GM19372 (cell line): ENCODE data around the gene ZNF618.

Source experiments
- ATAC-seq: cut with Tn5 transposase; IDR thresholded peaks from one replicate; pipeline ENCODE4 v1.9.1; 2021; ENCODE audit warnings: mild to moderate bottlenecking, low read depth, moderate library complexity; ENCODE audit not compliant: unreplicated experiment

The ZNF618 gene

DNA sequence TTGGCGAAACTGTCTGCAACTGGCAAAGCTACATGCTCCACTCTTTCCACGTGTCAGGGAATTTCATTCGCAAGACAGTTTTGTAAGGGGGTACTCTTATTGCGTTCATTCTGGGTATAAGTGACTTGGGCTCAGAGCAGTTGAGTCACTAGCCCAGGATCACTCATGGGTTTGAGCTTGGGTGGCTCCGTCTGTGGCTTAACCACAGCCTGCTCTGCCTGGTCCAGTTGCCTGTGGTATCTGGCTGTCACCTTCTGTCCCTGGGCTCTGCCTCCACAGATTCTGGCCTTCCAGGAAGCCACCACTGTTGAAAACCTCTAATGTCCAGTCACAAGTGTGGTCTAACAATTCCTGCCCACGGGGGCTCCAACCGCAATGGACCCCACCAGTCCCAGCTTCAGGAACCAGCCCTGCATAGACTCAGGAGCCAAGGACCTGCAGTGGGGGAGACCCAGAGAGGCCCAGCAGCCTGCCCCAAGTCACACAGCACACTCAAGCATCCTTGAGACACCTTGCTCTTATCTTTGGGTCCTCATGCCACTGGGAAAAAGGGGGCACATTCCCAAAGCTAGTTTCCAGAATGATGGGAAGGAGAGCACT, 212.6 kb downstream of the ZNF618 start:
- ATAC-seq = no peak

DNA sequence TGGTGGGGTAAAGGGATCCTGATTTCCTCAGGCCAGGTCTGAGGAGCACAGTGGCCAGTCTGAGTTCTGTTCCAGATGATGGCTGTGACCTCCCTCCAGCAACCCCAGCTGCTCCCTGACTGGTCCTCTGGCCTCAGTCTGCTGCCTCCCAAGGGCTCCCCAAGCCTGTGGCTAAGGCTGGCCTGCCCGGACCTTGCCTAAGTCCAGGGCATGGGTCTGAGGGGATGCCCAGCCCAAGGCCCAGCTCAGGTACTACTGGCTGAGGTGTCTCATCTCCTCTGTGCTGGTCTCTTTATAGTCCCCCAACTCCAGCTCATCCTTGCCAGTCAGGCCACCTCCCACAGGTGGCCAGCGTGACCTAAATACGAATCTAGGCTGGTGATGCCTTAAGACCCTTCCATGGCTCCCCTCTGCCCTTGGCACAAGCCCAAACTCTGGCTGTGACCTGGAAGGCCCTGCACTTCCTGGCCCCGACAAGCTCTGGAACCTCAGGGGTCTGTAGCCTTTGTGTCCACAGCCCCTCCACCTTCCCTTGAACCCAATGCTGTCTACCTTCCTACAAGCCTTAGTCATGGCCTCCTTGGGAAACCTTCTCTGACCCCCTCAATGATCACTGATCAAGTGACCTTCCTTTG, 213.2 kb downstream of the ZNF618 start:
- no peak for ATAC-seq

GRCh38 chr9:114090798-114091197, 214.7 kb downstream of the ZNF618 start:
- no peak for ATAC-seq

DNA sequence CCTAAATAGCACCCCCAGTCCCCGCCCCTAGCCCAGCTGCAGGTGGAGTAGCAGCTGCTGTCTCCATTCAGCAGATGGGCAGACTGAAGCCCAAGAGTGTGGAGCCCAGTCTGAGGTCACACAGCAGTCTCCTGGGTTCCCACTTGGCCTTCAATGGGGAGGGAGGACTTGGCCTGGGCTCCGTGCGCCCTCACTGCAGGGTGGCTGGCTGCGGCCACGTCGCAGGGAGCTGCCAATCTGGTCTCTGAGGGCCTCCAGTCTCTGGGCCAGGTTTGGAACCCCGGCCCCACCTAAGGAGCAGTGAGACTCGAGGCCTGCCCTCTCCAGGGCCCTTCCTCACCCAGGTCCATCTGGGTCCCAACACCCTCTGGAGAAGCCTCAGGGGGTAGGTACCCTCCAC, 215.6 kb downstream of the ZNF618 start:
- no peak for ATAC-seq

DNA sequence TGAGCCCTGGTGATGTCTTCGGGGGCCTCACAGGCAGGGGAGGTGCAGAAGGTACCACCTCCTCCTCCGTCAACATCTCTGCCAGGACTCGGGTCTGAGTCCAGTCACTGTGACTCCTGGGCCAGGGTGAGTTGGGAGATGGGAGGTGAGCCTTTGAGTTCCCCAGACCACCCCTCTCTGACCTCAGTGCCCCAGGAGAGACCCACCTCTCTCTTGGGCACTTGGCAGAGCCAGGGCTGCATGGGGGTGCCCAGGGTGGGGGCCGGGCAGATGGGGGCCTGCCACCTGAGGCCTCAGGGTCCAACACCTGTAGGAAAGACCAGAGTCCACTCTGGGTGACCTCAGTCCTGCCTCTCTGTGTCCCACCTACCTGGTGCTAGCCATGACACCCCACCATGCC, 216.2 kb downstream of the ZNF618 start:
- no peak for ATAC-seq

DNA sequence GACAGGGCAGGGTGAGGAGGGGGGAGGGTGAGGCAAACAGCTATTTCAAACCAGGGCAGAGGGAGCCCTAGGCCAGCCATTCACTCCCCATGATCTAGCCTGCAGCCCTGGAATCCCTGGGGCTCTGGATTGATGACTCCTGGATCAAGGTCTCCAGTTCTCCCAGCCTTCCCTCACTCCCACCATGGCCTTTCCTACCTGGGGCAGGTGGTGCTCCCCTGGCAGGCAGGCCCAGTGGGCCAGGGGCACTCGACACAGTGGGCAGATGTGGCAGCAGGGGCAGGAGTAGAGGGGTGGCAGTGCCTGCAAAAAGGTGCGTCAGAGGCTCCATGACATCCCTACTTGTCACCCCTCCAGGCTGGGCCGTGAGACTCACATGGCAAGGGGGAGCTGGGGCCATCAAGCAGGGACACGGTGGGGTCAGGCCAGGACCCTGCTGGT, 216.9 kb downstream of the ZNF618 start:
- no peak for ATAC-seq

DNA sequence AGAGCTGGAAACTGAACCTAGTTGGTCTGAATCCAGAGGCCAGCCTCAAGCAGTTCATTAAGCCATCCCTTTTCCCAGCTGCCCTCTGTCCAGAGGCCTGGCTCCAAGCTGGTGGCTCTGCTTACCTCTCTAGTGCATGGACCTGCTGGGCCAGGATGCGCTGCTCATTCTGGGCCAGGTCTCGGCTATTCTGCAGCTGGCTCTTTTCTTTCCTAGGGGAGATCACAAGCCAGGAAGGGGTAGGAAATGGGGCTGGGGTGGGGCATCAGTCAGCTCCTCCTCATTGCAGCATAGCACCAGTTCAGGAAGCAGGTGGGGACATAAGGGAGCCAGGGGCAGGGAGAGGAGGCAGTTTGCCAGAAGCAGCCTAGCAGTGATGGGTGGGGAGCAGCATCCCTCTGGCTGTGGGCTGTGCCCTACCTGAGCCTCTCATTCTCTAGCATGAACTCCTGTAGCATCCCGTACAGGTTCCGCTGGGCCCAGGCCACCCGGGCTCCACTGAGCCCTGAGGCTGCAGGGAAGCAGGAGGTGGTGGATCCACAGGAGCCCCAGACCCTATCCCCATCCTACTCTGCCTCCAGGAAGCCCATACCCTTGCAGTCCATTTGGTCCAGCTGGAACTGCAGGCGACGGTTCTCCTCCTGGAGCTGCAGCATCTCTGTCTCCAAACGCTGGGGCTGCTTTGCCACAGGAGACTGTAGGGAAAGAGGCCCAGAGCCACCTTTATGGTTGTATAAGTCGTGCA, 217.8 kb downstream of the ZNF618 start:
- no peak for ATAC-seq

- ATAC-seq = no peak
These were observed 218.9 kb downstream of the ZNF618 start for GRCh38 chr9:114094971-114095370.

DNA sequence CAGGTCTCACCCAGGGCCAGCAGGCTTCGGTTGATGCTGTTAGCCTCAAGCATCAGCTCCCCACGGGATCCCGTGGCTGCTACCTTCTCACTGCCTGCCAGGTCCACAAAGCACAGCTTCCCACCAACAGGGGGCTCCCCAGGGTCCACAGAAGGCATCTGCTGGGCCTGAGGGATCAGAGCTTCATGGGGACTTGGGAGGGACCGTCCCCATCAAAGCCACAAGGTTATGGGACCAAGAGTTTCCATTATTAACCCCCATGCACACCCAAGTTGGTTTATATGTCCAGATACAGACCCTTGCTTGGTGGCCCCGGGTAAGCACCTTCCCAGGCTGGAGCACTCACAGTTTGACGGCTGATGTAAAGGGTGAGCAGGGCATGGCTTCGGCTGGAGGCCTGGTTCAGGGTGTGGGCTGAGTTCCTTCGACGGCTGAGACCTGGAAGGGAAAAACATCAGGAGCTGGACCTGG, 220.0 kb downstream of the ZNF618 start:
- no peak for ATAC-seq

DNA sequence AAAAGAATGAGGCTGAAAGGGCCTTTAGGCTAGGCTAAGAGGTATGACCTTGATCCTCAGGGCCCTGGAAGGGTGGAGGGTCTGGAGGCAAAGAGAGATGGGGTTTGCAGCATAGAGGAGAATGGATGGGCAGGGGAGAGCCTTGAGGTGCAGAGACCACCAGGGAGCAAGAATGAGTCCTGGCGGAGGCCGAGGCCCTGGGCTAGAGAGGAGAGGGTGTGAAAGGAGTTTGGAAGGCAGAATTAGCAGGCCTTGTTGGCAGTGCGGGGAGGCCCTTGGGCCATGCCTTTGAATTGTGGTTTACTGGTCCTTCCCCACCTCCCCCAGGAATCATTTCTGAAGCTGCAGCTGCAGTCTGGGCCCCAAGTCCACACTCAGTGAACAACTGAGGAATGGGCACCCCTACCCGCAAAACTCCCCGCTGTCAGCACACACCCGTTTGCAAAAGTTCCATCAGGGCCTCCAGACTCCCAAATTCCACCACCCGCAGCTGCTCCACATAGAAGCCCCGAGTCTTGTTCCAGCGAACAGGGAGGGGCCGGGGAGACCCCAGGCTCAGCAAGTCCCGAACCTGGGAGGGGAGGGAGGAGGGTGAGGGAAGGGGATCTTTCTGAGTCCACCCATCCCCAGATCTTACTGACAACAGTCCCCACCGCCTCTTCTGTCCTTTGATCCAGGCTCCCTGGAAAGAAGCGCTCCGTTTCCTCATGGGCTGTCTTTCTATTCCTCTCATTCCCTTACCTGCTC, 220.9 kb downstream of the ZNF618 start:
- ATAC-seq = no peak

- ATAC-seq = no peak
These were observed 221.5 kb downstream of the ZNF618 start for GRCh38 chr9:114097613-114098020.

- ATAC-seq = no peak
These were observed 222.2 kb downstream of the ZNF618 start for GRCh38 chr9:114098021-114098935.

- ATAC-seq = no peak
These were observed 223.0 kb downstream of the ZNF618 start, which contains the start of gene KIF12 for GRCh38 chr9:114098936-114099668. KIF12 (minus strand) TSS chr9:114099292; CDS start chr9:114099276, 16 bp downstream.

DNA sequence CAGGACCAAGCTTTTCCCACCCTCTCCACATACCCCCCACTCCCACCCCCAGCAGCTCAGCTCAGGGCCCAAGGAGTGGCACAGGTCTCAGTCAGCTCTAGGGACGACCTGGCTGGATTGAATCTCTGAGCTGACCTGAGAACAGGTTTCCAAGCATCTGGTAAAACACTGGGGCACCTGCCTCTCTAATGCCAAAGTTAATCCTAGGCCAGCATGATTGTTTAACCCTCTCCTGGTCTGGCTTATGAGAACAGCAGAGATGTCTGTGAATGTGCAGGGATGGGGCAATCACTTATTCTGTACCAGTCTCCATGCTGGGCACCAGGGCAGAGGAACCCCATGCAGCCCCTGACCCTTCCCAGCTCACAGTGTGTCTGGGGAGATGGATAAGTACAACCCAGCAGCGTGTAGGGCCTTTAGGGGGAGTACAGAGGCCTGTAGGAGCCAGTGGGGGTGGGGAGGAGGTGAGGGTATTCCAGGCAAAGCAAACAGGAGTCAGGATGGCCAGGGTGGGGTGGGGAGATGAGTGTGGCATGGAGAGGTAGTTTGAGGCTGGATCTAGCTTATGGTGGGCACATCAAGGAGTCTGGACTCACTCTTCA, 223.7 kb downstream of the ZNF618 start:
- ATAC-seq = no peak

DNA sequence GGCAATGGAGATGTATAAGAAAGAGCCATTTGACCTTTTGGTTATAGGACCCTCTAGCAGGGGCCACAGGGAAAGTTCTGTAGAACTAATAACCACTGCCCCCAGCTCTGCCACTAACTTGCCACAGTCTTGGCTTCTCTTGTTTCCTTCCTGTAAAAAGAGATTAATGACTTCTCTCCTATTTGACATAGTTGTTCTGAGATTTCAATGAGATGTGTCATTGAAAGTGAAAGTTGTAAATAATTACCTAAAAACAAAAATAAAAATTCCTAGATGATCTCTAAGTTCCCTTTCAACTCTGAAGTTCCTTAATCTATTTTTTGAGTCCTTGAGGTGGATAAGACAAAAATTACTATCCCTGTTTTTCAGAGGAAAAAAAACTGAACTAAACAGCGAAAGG, 224.4 kb downstream of the ZNF618 start:
- no peak for ATAC-seq

- no peak for ATAC-seq
These were observed 226.4 kb downstream of the ZNF618 start for GRCh38 chr9:114102484-114102883.

GRCh38 chr9:114105236-114105635, 229.1 kb downstream of the ZNF618 start:
- no peak for ATAC-seq
